NB4 (cell line): ENCODE results near the gene CREB5.

Source experiments
- CTCF ChIP-seq: IDR thresholded peaks from one replicate; pipeline ENCODE4 v1.5.1; 2012; ENCODE audit warnings: low read depth, low read length
- MAX ChIP-seq: IDR thresholded peaks from 2 replicates; pipeline ENCODE4 v1.6.1; 2011; ENCODE audit warnings: low read depth, low read length
- POLR2A ChIP-seq: IDR thresholded peaks from 2 replicates; pipeline ENCODE4 v1.6.1; 2011; ENCODE audit warnings: mild to moderate bottlenecking; ENCODE audit not compliant: insufficient read length; ENCODE audit errors: extremely low read depth

GRCh38 chr7:28452681-28453080 lies 40.4 kb downstream of the CREB5 start:
- TF ChIP-seq MAX (no peak), CTCF (no peak), POLR2A (no peak)
